Gastrocnemius medialis (tissue), 4 donors: ENCODE results near the gene RADIL. TPM values are rescaled to one million over a fixed set of nuclear protein-coding genes. Genes with fewer than 3 reads are reported as not detected.

Source experiments
- ATAC-seq, 2 donors: fragments of 150-250 bp; one replicate each; pipeline ENCODE4 v1.9.1; 2016
- DNase-seq, 2 donors: peaks; one replicate each; pipeline ENCODE4 v3.0.0-alpha.2; 2019
- H3K27ac ChIP-seq, 4 donors: fragments of 200-600 bp; sonication (generic); 1 replicate in 1 of 4; 2 replicates in 3 of 4; pipeline ENCODE4 v1.5.1; 2016 to 2018; ENCODE audit warnings: mild to moderate bottlenecking in 2 of 4, moderate library complexity in 1 of 4
- H3K27me3 ChIP-seq, 3 donors: fragments of 200-600 bp; sonication (generic) in 2 of 3; 1 replicate in 1 of 3; 2 replicates in 2 of 3; pipeline versions ENCODE4 v1.5.1 to v1.6.0; 2016 to 2019; ENCODE audit warnings: mild to moderate bottlenecking in 1 of 3, moderate library complexity in 1 of 3
- H3K36me3 ChIP-seq, 2 donors: fragments of 200-600 bp; sonication (generic) in 1 of 2; one replicate each; pipeline ENCODE4 v1.5.1; 2017 to 2018
- H3K4me1 ChIP-seq, 2 donors: fragments of 200-600 bp; sonication (generic) in 1 of 2; one replicate each; pipeline ENCODE4 v1.5.1; 2016 to 2017; ENCODE audit warnings: mild to moderate bottlenecking in 2 of 2
- H3K4me3 ChIP-seq, 4 donors: fragments of 200-600 bp; sonication (generic) in 3 of 4; 1 replicate in 1 of 4; 2 replicates in 3 of 4; pipeline ENCODE4 v1.5.1; 2016 to 2019; ENCODE audit warnings: mild to moderate bottlenecking in 2 of 4
- H3K9me3 ChIP-seq, 3 donors: fragments of 200-600 bp; sonication (generic) in 2 of 3; 1 replicate in 1 of 3; 2 replicates in 2 of 3; pipeline ENCODE4 v1.5.1; 2016 to 2019
- CTCF ChIP-seq, 5 experiments: fragments of 450-650 bp in 3 of 5; fragments of 200-600 bp in 2 of 5; sonication (generic) in 2 of 5; IDR thresholded peaks in 4 of 5; conservative IDR thresholded peaks in 1 of 5; 1 replicate in 4 of 5; 2 replicates in 1 of 5; pipeline ENCODE4 v1.5.1; 2016 to 2019; ENCODE audit warnings: antibody characterized with exemption in 5 of 5, mild to moderate bottlenecking in 3 of 5, moderate library complexity in 3 of 5
- POLR2A ChIP-seq, 2 donors: fragments of 450-650 bp; IDR thresholded peaks; one replicate each; pipeline ENCODE4 v1.6.1; 2017; ENCODE audit warnings: antibody characterized with exemption in 2 of 2, mild to moderate bottlenecking in 2 of 2, moderate library complexity in 2 of 2
- in situ Hi-C, 4 donors: fragments of 200-750 bp; cut with MboI; loops; one replicate each; pipeline versions ENCODE4 v1.15.0 to v1.8.0; 2017; ENCODE audit warnings: low sequenced_read_pairs in 4 of 4
- intact Hi-C: fragments of 100-400 bp; cut with DNase I; formaldehyde crosslinking; loops from one replicate; pipeline ENCODE4 v1.15.1; 2023; ENCODE audit warnings: low total_unique reads
- total RNA-seq, 4 donors: library from RNA; depleted of rRNA; stranded (reverse); fragments of >200 nt; gene quantifications; one replicate each; pipeline versions ENCODE4 v1.1.0 to v1.2.3, GENCODE V29; 2016

RADIL gene
- total RNA-seq, 4 donors from 2014 or later = 2.1 to 12.1 (median 5.0) TPM

GRCh38 chr7:4783292-4783652 is 100.2 kb downstream of the RADIL start:
- no peak for TF ChIP-seq CTCF (IDR thresholded peaks at IDR 0.05 in 4 of 5, conservative IDR thresholded peaks at IDR 0.05 in 1 of 5)
- no peak for TF ChIP-seq POLR2A (IDR thresholded peaks at IDR 0.05)
- ATAC-seq (no peak), DNase-seq (no peak)
- in situ Hi-C loops = no loop called here
- Histone ChIP-seq H3K9me3 (no peaks in the 10 kb centered on the region), H3K27me3 (no peaks in the 10 kb centered on the region), H3K4me3 (no peak overlapping the region), H3K27ac (no peak overlapping the region), H3K4me1 (no peaks in the 10 kb centered on the region), H3K36me3 (peaks cover 0 to 82% of the 10 kb centered on the region in 2 donors)
- intact Hi-C loops = no loop called here

DNA sequence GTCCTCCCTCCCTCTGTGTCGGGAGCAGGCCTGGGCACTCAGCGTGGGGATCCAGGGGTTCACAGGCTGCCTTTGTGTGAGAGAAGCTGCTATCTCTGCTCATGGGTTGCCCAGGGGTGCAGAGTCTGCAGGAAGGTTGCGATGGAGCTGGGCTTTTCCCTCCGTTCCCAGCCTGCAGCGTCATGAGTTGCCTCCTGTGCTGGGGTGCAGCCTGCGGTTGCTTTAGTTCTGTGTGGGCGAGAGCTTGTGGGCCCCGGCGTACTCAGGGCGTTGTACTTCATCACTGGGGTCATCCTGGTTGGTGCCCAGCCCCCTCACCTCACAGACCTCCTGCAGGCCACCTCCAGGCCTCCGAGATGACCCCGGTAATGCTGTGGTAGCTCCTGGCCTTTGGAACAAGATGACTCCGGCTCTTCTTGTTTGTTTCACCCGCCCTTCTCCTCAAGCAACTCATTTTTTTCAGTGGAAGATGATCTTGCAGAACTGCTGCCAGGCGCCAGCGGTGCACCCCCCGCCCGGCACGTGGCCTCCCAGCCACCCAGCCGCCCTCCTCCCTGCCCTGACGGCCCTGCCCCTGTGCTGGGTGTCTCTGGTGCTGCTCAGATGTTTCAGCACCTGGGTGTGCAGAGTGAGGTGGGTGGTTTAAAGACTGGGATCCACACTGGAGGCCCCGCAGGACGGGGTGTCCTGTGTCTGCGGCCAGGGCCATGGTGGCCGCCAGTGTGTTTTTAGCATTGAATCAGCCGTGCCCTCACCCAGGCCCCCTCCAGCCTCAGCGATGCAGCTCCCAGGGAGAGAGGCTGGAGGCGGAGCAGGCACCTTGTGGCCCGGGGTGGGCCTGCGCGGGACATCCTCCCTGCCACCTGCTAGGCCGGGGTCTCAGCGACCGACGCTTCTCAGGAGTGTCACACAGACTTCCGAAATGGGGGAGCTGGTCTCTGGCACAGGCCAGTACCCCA is 100.9 kb downstream of the RADIL start:
- H3K27ac ChIP-seq = no peak overlapping the region
- ATAC-seq (no peak), DNase-seq (no peak)
- no peak for TF ChIP-seq CTCF (IDR thresholded peaks at IDR 0.05 in 4 of 5, conservative IDR thresholded peaks at IDR 0.05 in 1 of 5)
- TF ChIP-seq POLR2A (IDR thresholded peaks at IDR 0.05) = no peak
- no peaks in the 10 kb centered on the region for H3K9me3 ChIP-seq
- H3K36me3 ChIP-seq = peaks cover 0 to 76% of the 10 kb centered on the region in 2 donors
- H3K4me1 ChIP-seq = no peaks in the 10 kb centered on the region
- intact Hi-C loops = no loop called here
- in situ Hi-C loops = no loop called here
- H3K4me3 ChIP-seq = no peak overlapping the region
- no peaks in the 10 kb centered on the region for H3K27me3 ChIP-seq

DNA sequence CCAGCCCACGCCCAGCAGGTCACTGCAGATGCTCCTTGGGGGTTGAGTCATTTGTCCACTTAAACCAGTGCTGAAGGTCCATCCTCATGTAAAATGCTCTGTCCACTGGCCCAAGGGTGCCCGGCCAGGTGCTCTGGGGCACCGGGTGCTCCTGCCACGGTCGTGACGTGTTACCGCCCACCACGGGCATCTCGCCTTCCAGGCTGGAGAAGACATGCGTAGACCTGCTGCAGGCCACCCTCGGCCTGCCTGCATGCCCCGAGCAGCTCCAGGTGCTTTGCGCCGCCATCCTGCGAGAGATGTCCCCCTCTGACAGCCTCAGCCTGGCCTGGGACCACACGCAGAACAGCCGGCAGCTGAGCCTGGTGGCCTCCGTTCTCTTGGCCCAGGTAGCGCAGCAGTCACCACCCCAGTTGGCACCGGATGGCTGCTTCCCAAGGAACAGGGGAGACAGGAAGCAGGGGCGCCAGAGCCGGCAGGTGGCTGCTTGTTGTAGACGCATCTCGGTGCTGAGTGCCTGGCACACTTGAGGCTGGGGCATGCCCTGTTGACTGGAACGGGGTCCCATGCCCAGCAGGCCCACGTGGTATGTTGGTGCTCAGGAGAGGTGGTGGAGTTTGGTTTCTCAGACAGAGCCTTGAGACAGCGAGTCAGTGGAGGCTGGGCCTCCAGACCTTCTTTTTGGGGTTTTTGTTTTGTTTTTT is 102.0 kb downstream of the RADIL start:
- no peaks in the 10 kb centered on the region for H3K27me3 ChIP-seq
- ATAC-seq (no peak), DNase-seq (no peak)
- no peaks in the 10 kb centered on the region for H3K9me3 ChIP-seq
- in situ Hi-C loops (no loop called here), intact Hi-C loops (no loop called here)
- TF ChIP-seq POLR2A (IDR thresholded peaks at IDR 0.05) (no peak), CTCF (IDR thresholded peaks at IDR 0.05 in 4 of 5, conservative IDR thresholded peaks at IDR 0.05 in 1 of 5) (no peak)
- no peak overlapping the region for H3K4me3 ChIP-seq
- H3K27ac ChIP-seq = no peak overlapping the region
- peaks cover 4 to 5% of the 10 kb centered on the region in 2 donors for H3K4me1 ChIP-seq
- H3K36me3 ChIP-seq = peaks cover 0 to 65% of the 10 kb centered on the region in 2 donors

DNA sequence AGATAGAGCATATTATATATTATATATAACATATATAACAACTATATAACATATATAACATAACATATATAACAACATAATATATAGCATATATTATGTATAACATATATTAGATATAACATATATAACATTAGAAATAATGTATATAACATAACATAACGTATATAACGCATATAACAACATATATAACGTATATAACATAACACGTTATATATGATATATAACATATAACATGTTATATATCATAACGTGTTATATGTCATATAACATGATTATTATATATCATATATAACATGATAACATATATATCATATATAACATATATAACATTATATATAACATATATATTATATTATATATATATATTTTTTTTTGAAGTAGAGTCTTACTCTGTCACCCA is 104.4 kb downstream of the RADIL start:
- H3K36me3 ChIP-seq = peaks cover 0 to 44% of the 10 kb centered on the region in 2 donors
- intact Hi-C loops = loop anchor here (5.0 kb wide), 1 partner anchor 97 kb away; the partner anchor contains the start of gene FOXK1

More for the DNA sequence above, 104.4 kb downstream of the RADIL start:
- TF ChIP-seq POLR2A (IDR thresholded peaks at IDR 0.05) (no peak), CTCF (IDR thresholded peaks at IDR 0.05 in 4 of 5, conservative IDR thresholded peaks at IDR 0.05 in 1 of 5) (no peak)
- no peak overlapping the region for H3K4me3 ChIP-seq
- H3K4me1 ChIP-seq = peaks cover 14 to 19% of the 10 kb centered on the region in 2 donors
- no peaks in the 10 kb centered on the region for H3K9me3 ChIP-seq
- DNase-seq (no peak), ATAC-seq (no peak)
- H3K27me3 ChIP-seq = no peaks in the 10 kb centered on the region
- H3K27ac ChIP-seq = no peak overlapping the region
- in situ Hi-C loops = no loop called here
